Measurements from ENCODE around the gene SLC8A1. TPM values are rescaled to one million over a fixed set of nuclear protein-coding genes. Genes with fewer than 3 reads are reported as not detected.

SLC8A1 gene
- total RNA-seq, 1 donor from 2014 or later, result 34.8 TPM

GRCh38 chr2:40168032-40168431, 283.9 kb downstream of the SLC8A1 start:
- no peak overlapping the region for H3K27ac ChIP-seq (ENCODE audit: low read depth, low read length)
- TF ChIP-seq EZH2 (IDR thresholded peaks at IDR 0.05; ENCODE audit: insufficient read depth, low read length) (no peak), CTCF (IDR thresholded peaks at IDR 0.05; ENCODE audit: insufficient read depth, low read depth, low read length) (no peak)
- no peak for FAIRE-seq

GRCh38 chr2:40166006-40166405, 285.9 kb downstream of the SLC8A1 start:
- H3K27me3 ChIP-seq (ENCODE audit: insufficient read depth, low read length), result no peaks in the 10 kb centered on the region
- no peak for TF ChIP-seq EZH2 (IDR thresholded peaks at IDR 0.05; ENCODE audit: insufficient read depth, low read length)
- no peak for TF ChIP-seq CTCF (IDR thresholded peaks at IDR 0.05; ENCODE audit: insufficient read depth, low read depth, low read length)
- H3K27ac ChIP-seq (ENCODE audit: low read depth, low read length), result no peak overlapping the region
- no peaks in the 10 kb centered on the region for H3K4me1 ChIP-seq (ENCODE audit: insufficient read depth, low read length)
- no peak for FAIRE-seq
- H3K4me2 ChIP-seq (ENCODE audit: low read length), result no peak overlapping the region
- Mint-ChIP-seq H3K27ac (ENCODE audit: unreplicated experiment) (no peak overlapping the region), H3K36me3 (ENCODE audit: low read depth, unreplicated experiment) (peaks cover 31% of the 10 kb centered on the region), H3K27me3 (ENCODE audit: low read depth, unreplicated experiment) (no peaks in the 10 kb centered on the region), H3K4me3 (ENCODE audit: unreplicated experiment) (no peak overlapping the region), H3K9me3 (ENCODE audit: unreplicated experiment) (no peaks in the 10 kb centered on the region), H3K4me1 (ENCODE audit: low read depth, unreplicated experiment) (peaks cover 8% of the 10 kb centered on the region)
- no peak overlapping the region for H2AFZ ChIP-seq (ENCODE audit: low read depth, low read length)
- H3K79me2 ChIP-seq (ENCODE audit: insufficient read depth, low read length), result no peaks in the 10 kb centered on the region
- no peaks in the 10 kb centered on the region for H4K20me1 ChIP-seq (ENCODE audit: insufficient read depth, low read length)
- H3K9me3 ChIP-seq (ENCODE audit: insufficient read depth, low read depth, low read length), result no peaks in the 10 kb centered on the region
- no peaks in the 10 kb centered on the region for H3K36me3 ChIP-seq (ENCODE audit: insufficient read depth, low read length)
- H3K4me3 ChIP-seq (ENCODE audit: insufficient read depth, low read depth, low read length), result no peak overlapping the region
- H3K9ac ChIP-seq (ENCODE audit: low read length), result no peak overlapping the region
- DNase-seq (ENCODE audit: low read depth), result no peak

More at GRCh38 chr2:40168032-40168431, 283.9 kb downstream of the SLC8A1 start:
- no peak overlapping the region for H3K4me3 ChIP-seq (ENCODE audit: insufficient read depth, low read depth, low read length)
- no peaks in the 10 kb centered on the region for H3K36me3 ChIP-seq (ENCODE audit: insufficient read depth, low read length)
- H3K4me2 ChIP-seq (ENCODE audit: low read length), result no peak overlapping the region
- no peaks in the 10 kb centered on the region for H3K79me2 ChIP-seq (ENCODE audit: insufficient read depth, low read length)
- H3K9me3 ChIP-seq (ENCODE audit: insufficient read depth, low read depth, low read length), result no peaks in the 10 kb centered on the region
- no peak overlapping the region for H3K9ac ChIP-seq (ENCODE audit: low read length)
- no peaks in the 10 kb centered on the region for H3K27me3 ChIP-seq (ENCODE audit: insufficient read depth, low read length)
- H4K20me1 ChIP-seq (ENCODE audit: insufficient read depth, low read length), result no peaks in the 10 kb centered on the region
- peaks cover 10% of the 10 kb centered on the region for H3K4me1 Mint-ChIP-seq (ENCODE audit: low read depth, unreplicated experiment)
- H3K4me1 ChIP-seq (ENCODE audit: insufficient read depth, low read length), result no peaks in the 10 kb centered on the region
- H2AFZ ChIP-seq (ENCODE audit: low read depth, low read length), result no peak overlapping the region
- no peak for DNase-seq (ENCODE audit: low read depth)
- no peak overlapping the region for H3K4me3 Mint-ChIP-seq (ENCODE audit: unreplicated experiment)
- H3K27me3 Mint-ChIP-seq (ENCODE audit: low read depth, unreplicated experiment), result no peaks in the 10 kb centered on the region
- peak overlapping the region; percentile 36 for H3K27ac Mint-ChIP-seq (ENCODE audit: unreplicated experiment)
- no peaks in the 10 kb centered on the region for H3K9me3 Mint-ChIP-seq (ENCODE audit: unreplicated experiment)
- H3K36me3 Mint-ChIP-seq (ENCODE audit: low read depth, unreplicated experiment), result peaks cover 21% of the 10 kb centered on the region

DNA sequence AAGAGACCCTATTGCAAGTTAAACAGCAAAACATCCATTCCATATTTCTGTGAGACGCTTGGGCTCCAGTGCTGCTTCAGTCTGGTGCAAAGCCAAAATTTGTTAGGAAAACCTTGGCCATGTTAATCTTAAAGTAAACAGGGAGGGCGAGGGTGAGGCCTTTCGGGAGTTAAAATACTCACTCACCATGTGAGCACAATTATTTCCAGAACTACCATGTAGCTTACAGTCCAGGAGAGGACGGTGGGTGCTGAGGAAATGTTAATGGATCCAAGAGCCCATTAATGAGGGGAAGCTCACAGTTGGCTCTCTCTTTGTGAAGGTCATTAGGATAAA, 286.4 kb downstream of the SLC8A1 start:
- Histone ChIP-seq H3K27ac (ENCODE audit: low read depth, low read length) (no peak overlapping the region), H2AFZ (ENCODE audit: low read depth, low read length) (no peak overlapping the region), H3K4me3 (ENCODE audit: insufficient read depth, low read depth, low read length) (no peak overlapping the region), H3K36me3 (ENCODE audit: insufficient read depth, low read length) (no peaks in the 10 kb centered on the region), H3K9ac (ENCODE audit: low read length) (no peak overlapping the region), H3K27me3 (ENCODE audit: insufficient read depth, low read length) (no peaks in the 10 kb centered on the region), H4K20me1 (ENCODE audit: insufficient read depth, low read length) (no peaks in the 10 kb centered on the region), H3K4me1 (ENCODE audit: insufficient read depth, low read length) (no peaks in the 10 kb centered on the region), H3K79me2 (ENCODE audit: insufficient read depth, low read length) (no peaks in the 10 kb centered on the region), H3K9me3 (ENCODE audit: insufficient read depth, low read depth, low read length) (no peaks in the 10 kb centered on the region), H3K4me2 (ENCODE audit: low read length) (no peak overlapping the region)
- Mint-ChIP-seq H3K4me3 (ENCODE audit: unreplicated experiment) (no peak overlapping the region), H3K4me1 (ENCODE audit: low read depth, unreplicated experiment) (peaks cover 8% of the 10 kb centered on the region), H3K36me3 (ENCODE audit: low read depth, unreplicated experiment) (peaks cover 31% of the 10 kb centered on the region), H3K9me3 (ENCODE audit: unreplicated experiment) (no peaks in the 10 kb centered on the region), H3K27ac (ENCODE audit: unreplicated experiment) (no peak overlapping the region), H3K27me3 (ENCODE audit: low read depth, unreplicated experiment) (no peaks in the 10 kb centered on the region)
- DNase-seq (ENCODE audit: low read depth) (no peak), FAIRE-seq (no peak)
- TF ChIP-seq CTCF (IDR thresholded peaks at IDR 0.05; ENCODE audit: insufficient read depth, low read depth, low read length), result no peak
- TF ChIP-seq EZH2 (IDR thresholded peaks at IDR 0.05; ENCODE audit: insufficient read depth, low read length), result no peak

All from astrocyte (in vitro differentiated cells and primary cell).